ENCODE measurements around the gene MPZL2.

- no peak for TF ChIP-seq CTCF (IDR thresholded peaks at IDR 0.05)
- no peak for TF ChIP-seq EP300 (IDR thresholded peaks at IDR 0.05; ENCODE audit: low read depth)
Measured at GRCh38 chr11:118274186-118274585, 10.1 kb upstream of the MPZL2 start.

Measured in transverse colon (tissue), 3 donors.